Posterior vena cava (tissue), 2 donors: ENCODE results near the gene PEMT. TPM values are rescaled to one million over a fixed set of nuclear protein-coding genes. Genes with fewer than 3 reads are reported as not detected.

Experiments
- DNase-seq: peaks from one replicate; pipeline ENCODE4 v3.0.0-alpha.2; 2020; ENCODE audit warnings: low spot score
- intact Hi-C, 2 donors: fragments of 100-400 bp; cut with DNase I; formaldehyde crosslinking; loops; one replicate each; pipeline versions ENCODE4 v1.14.1 to v1.14.2; 2022 to 2023
- total RNA-seq, 2 donors: library from RNA; stranded (reverse); fragmentation: NEBNext Ultra II Directional; extraction: Animal tissue kit (Norgen Biotek cat#: 25700); gene quantifications; one replicate each; pipeline ENCODE4 v1.2.1, GENCODE V29; 2021
- donor health status: DM: yes; HTN: yes; CAD: no.
- donor health status: DM: yes; HTN: yes; CAD: no.

The PEMT gene
- total RNA-seq, 2 donors from 2014 or later, result 25.6 to 26.0 TPM

DNA sequence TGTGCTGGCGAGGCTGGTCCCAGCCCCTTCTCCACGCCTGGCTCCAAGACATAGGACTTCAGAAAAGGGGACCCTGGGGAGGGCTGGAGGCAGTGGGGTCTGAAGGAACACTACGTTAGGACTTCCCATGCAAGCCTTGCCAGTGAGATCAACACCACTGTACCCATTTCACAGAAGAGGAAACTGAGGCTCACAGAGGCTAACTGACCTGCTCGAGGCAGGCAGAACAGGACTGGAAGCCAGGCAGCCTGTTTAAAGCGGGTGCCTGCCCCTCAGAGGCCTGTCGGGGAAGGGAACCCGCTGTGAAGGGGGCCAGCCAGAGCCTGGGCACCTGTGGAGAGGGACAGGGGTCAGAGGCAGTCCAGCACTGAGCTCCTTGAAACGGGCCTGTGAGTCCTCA lies 32.3 kb downstream of the PEMT start:
- DNase-seq, result no peak
- intact Hi-C loops, result no loop called here

- intact Hi-C loops, result no loop called here
- DNase-seq, result no peak
These were observed 33.1 kb downstream of the PEMT start for GRCh38 chr17:17558431-17558830.

DNA sequence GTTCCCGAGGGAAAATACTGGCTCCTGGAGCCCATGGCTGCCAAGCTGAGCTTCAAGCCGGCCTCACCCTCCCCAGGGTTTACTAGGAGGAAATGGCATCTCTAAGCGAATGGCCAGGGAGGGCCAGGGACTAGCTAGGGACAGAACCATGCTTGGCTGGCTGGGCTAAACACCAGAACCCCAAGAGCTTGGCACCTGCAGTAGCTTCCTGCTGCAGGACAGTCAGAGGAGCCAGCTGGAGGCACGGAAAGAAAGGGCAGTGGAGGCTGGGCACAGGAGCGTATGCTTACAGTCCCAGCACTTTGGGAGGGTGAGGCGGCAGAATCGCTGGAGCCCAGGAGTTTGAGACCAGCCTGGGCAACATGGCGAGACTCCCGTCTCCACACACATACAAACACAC lies 33.7 kb downstream of the PEMT start:
- no peak for DNase-seq
- intact Hi-C loops, result no loop called here

- intact Hi-C loops, result no loop called here
- DNase-seq, result no peak
These were observed 34.8 kb downstream of the PEMT start for GRCh38 chr17:17556671-17557070.

DNA sequence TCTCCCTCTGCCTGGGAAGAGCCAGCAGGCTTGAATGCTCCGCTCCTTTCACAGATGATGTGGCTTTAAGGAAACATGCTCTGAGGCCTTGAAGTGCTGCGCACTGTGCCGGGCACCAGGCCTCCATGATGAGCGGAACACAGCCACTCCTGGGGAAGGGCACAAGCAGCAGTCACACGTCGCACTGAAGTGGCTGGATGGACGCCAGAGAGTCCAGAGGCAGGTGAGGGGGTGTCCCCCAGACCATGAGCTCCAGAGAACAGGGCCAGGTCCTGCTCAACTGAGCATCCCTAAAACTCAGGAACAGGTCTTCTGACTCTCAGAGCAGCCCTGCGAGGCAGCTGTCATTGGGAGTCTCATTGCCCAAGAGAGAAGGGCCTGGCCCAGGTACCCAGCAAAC lies 35.6 kb downstream of the PEMT start:
- intact Hi-C loops, result no loop called here
- no peak for DNase-seq

DNA sequence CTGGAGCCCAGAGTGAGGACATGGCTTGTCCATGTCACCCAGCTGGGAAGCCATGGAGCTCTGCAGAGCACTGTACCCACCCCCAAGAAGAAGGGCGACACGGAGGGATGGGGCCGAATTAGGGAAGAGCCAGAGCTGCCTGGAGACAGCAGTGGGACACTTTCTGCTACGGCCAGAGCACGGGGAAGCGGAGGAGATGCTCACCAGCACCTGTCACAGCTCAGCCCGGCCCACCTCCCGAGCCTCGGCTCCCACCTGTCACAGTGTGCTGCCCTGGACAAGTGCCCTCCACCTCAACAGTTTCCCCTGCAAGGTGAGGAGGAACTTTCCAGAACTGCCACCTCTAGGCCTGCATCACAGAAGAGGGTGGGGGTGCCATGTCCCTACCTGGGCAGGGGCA lies 36.4 kb downstream of the PEMT start:
- intact Hi-C loops, result no loop called here
- no peak for DNase-seq

- no peak for DNase-seq
- intact Hi-C loops, result no loop called here
These were observed 37.2 kb downstream of the PEMT start for GRCh38 chr17:17554266-17554665.

DNA sequence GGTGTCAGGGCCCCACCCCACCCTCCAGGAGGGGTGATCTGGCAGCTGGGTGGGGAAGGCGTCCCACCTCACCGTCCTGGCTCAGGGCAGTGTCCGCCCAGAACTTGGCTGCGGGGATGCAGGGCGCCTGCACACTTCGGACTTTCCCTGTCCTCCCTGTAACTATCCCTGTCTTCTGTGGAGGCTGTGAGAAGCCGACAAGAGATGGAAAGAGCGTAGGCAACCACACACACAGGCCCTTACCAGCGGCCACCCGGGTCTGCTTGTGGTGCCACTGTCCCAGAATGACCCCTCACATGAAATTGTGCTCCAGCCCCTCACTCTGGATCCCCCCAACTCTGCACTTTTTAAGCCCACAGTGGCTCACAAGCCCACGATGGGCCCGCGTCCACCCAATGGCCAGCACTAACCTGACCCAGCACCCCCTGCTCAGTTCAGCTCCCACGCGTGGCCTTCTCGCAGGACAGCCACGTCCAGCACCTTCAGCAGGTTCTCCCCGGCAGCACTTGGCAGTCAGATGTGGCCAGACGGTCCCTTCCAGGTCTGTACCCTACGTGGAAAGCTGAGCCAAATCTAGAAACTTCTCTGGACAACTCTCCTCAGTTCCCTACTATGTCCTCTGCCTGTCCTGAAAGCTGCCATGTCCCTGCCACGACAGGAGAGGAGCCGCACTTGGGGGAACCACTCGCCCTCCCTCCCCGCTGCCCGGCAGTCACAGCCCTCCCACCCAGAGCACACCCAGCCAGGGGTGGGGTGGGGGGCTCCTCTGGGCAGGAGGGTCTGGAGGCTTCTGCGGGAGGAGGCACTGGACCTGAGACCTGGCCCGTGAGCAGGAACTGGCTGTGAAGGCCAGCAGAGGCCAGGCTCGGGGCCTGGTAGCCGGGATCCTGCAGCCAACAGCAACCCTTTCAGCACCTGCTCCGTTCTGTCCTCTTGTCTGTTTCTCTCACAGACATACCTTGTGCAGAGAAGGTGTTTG lies 38.0 kb downstream of the PEMT start:
- DNase-seq, result no peak
- intact Hi-C loops, result no loop called here

DNA sequence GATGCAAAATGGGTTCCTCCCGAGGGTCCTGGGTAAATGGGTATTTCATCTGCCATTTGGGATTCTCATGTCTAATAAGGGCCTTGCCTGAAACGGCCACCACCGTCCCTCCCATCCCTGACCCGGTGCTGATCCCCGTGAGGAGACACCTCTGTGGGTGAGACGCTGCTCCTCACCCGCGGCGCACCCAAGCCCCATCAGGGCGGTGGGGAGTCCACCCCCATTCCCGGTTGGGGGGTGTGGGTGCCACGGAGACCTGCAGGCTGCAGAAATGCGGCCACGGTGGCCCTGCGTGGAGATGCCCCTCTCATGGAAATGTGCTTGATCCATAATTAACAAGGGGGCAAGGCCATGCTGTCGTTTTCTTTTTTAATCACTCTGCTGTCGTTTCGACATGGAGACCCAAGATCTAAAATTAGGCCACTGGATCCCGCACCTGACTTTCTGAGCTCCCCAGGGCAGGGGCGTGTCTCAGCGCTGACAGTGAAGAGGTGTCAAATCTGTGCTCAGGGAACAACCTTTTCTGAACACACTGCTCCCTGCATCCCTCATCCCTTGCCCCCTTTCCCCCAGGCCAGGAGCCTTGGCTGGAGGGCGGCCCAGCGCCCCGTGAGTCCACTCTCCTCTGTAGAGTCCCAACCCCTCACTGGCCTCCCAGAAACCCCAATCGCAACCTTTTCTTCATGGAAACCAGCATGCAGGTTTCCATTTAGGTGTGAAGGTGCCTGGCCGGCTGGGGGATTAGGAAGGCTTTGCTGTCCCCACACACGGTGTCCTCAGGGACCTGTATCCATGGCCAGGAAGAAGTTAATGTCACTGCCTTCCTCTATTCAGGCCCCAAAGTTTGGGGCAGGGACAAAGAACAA lies 38.9 kb downstream of the PEMT start:
- intact Hi-C loops, result no loop called here
- DNase-seq, result no peak

GRCh38 chr17:17551361-17551760 lies 40.1 kb downstream of the PEMT start:
- no peak for DNase-seq
- intact Hi-C loops, result no loop called here

DNA sequence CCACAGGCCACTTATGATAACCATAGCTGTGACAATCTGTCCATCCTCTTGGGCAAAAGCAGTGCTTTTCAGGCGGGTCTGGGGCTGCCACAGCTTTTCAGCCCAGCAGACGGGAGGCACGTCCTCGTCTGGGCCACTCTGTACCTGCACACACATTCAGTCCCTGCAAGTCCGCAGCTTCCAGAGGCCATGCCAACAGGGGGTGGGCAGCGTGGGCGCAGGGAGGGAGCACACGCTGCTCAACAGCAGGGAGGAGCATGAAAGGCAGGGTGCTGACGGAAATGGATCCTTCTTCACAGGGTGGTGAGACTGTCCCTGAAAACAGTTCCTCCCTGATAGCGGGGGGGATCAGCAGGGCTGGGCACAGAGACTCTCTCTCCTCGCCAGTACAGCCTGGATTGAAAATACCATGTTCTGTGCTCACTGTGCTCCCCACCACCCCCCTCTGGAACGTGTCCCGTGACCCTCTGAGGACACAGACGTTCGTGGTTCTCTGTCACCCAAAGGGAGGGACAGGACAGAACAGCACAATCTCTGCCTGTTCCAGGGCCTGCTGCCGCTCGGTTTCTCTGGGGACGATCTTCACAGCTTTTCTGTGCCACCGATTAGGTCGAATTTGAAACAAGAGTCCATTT lies 41.7 kb downstream of the PEMT start:
- intact Hi-C loops, result no loop called here
- no peak for DNase-seq

DNA sequence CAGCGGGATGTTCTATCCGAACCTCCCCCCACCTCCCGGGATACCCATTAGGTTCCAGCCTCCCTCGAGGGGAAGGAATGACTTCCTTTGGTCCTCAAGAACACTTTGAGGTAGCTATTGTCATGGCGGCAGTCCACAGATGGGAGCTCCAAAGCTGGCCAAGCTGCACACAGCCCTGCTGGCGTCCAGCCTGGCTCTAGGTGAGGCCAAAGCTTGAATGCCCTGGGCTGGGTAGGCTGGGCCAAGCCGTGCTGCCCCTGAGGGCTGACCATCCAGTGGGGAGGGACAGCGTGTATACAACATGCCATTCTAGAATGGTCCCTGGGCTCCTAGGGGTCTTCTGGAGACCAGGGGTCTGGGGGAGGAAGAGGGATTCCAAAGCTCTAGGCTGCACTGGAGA lies 43.5 kb downstream of the PEMT start:
- intact Hi-C loops, result no loop called here
- DNase-seq, result no peak

- intact Hi-C loops, result no loop called here
These were observed 44.2 kb downstream of the PEMT start for GRCh38 chr17:17547210-17547764.

DNA sequence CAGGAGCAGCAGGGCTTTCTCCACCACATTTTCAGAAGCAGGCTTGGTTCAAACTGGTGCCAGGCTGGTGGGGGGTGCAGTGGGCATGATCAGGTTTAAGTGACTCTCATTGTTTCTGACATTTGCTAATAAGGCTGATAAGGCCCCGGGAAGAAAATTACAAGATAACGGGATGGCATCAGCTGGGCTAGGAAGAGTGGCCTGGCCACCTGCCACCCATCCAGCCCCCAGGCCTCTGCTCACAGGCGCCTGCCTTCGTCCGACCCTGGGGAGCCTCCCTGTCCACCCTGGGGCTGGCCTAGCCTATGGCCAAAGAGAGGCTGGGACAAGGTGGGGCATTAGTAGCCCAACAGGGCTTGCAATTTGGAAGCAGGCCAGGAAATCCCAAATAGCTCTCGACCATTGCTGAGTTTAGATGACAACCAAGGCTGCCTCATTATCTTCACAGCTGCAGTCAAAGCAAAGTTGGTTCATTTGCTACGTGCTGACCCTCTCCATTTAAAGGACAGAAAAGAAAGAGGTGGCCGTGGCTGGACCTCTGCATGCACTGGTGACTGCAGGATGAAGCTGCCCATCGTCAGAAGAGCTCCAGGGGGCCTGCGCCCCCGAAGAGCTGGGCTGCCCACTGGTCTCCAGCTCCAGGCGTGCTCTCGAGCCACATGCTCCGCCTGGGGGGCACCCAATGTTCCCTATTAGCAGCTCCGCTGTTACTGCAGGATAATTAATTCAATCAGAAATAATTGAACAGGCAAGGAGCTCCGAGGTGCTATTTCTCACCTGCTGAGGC lies 44.9 kb downstream of the PEMT start:
- intact Hi-C loops, result no loop called here
- no peak for DNase-seq

More at GRCh38 chr17:17547210-17547764, 44.2 kb downstream of the PEMT start:
- DNase-seq, result no peak

DNA sequence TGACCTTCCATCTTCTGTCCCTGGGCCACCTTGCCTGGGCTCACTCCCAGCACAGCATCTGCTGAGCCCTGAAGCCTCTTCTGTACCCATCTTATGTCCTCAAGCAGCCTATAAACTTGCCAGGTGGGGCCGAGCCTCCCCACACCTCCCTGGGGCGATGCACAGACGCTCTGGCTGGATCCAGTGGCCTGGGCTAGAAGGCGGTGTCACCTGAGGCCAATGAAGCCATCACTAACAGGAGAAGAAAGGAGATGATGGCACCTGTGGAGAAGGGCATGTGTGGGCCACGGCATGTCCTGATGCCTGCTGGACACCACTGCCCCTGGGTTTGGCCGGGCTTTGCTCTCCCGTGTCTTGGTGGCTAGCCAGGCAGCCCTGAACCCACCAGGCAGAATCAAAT lies 45.5 kb downstream of the PEMT start:
- intact Hi-C loops, result no loop called here
- no peak for DNase-seq

DNA sequence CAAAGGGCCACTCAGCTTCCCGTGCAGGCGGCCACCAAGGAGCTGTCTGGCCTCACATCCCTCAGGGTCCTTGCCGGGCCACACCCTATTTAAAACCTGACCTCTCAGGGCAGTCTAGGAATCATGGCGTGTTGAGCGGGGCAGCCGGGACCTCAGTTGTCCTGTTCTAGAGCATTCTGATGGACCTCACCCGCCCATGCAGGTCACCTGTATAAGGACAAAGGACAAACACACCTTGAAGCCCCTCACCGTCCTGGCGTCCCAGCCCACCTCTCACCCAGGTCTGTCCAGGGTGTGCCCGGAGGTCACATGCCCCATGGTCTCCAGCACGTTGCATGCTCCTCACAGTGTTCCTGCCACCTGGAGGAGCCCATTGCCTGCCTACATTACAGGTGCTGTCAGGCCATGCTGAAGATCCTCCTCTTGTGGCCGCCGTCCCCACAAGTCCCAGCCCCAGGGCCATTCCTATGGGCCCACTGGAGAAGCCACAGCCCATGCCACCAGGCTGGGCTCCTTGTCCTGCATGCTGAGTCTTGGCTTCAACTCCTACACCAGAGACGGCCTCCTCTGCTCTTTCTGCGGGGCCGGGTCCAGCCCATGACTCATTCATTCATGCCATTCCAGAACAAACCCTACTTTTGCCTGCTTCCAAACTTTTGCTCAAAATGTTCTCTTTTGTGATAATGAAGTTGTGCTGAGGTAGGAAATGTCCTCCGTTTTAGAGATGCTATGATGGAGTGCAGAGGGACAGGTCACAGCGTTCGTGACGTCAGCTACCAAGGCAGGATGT lies 46.3 kb downstream of the PEMT start:
- DNase-seq, result no peak

GRCh38 chr17:17542906-17543635 lies 48.4 kb downstream of the PEMT start:
- intact Hi-C loops, result loop anchor here in 1 of 2 donors (5.0 kb wide), 1 partner anchor 509 kb away; no protein-coding TSS in a partner anchor
- DNase-seq, result no peak

More for the DNA sequence above, 46.3 kb downstream of the PEMT start:
- intact Hi-C loops, result no loop called here
